ENCODE data around the gene HTR6. TPM values are rescaled to one million over a fixed set of nuclear protein-coding genes. Genes with fewer than 3 reads are reported as not detected.

Gene HTR6
- total RNA-seq, 2 donors from 2014 or later: 0.13 TPM; not detected in 1

- H3K4me1 Mint-ChIP-seq: no peaks in the 10 kb centered on the region
- H3K27me3 Mint-ChIP-seq: no peaks in the 10 kb centered on the region
- no peak overlapping the region for H3K4me3 Mint-ChIP-seq
- H3K27ac Mint-ChIP-seq: no peak overlapping the region
- no peak for ATAC-seq (replicated peaks)
- H3K9me3 Mint-ChIP-seq: no peaks in the 10 kb centered on the region
- H3K36me3 Mint-ChIP-seq (ENCODE audit: low read depth): no peaks in the 10 kb centered on the region
Observed at GRCh38 chr1:19723874-19724273, 59.2 kb downstream of the HTR6 start.

- Mint-ChIP-seq H3K9me3 (peaks cover 3% of the 10 kb centered on the region), H3K4me3 (no peak overlapping the region), H3K27me3 (no peaks in the 10 kb centered on the region), H3K4me1 (no peaks in the 10 kb centered on the region), H3K36me3 (ENCODE audit: low read depth) (peaks cover 4% of the 10 kb centered on the region), H3K27ac (no peak overlapping the region)
- no peak for ATAC-seq (replicated peaks)
Observed at GRCh38 chr1:19725606-19726005, 60.9 kb downstream of the HTR6 start.

- Mint-ChIP-seq H3K4me3 (no peak overlapping the region), H3K9me3 (peaks cover 9% of the 10 kb centered on the region), H3K36me3 (ENCODE audit: low read depth) (peaks cover 18% of the 10 kb centered on the region), H3K27me3 (no peaks in the 10 kb centered on the region), H3K27ac (no peak overlapping the region), H3K4me1 (no peaks in the 10 kb centered on the region)
- ATAC-seq (replicated peaks): no peak
Observed at GRCh38 chr1:19728413-19729145, 63.9 kb downstream of the HTR6 start.

GRCh38 chr1:19730232-19730631, 65.6 kb downstream of the HTR6 start:
- Mint-ChIP-seq H3K36me3 (ENCODE audit: low read depth) (peaks cover 18% of the 10 kb centered on the region), H3K9me3 (peaks cover 9% of the 10 kb centered on the region), H3K27me3 (no peaks in the 10 kb centered on the region), H3K27ac (no peak overlapping the region), H3K4me1 (no peaks in the 10 kb centered on the region), H3K4me3 (no peak overlapping the region)
- ATAC-seq (replicated peaks): no peak

Other genes starting within 250 kb of the HTR6 start
- 100 to 1,000 TPM; 291 to 399 TPM for gene CAPZB, start 179.3 kb upstream of the HTR6 start, total RNA-seq
- gene NBL1, start 20.6 kb upstream of the HTR6 start, total RNA-seq: 10 to 100 TPM; 15.0 to 16.0 TPM
- gene TMCO4, start 135.0 kb downstream of the HTR6 start, total RNA-seq: 10 to 100 TPM in 1 of 2 donors, 1 to 10 TPM in 1; 8.9 to 12.6 TPM
- not detected for gene RNF186, start 150.4 kb downstream of the HTR6 start, total RNA-seq
- gene OTUD3, start 217.5 kb downstream of the HTR6 start, total RNA-seq: 10 to 100 TPM; 11.5 to 16.6 TPM

Data from activated T-helper 17 cell treated with anti-CD3 and anti-CD28 coated beads, Interleukin-2, amount 50 U/mL, for 72 hours (primary cell).